Neural crest cell (in vitro differentiated cells): Measurements from ENCODE around the gene UBE2K. TPM values are rescaled to one million over a fixed set of nuclear protein-coding genes. Genes with fewer than 3 reads are reported as not detected.
"Not testable (repeated sequence)": the region's sequence is repeated elsewhere in the genome, so short reads cannot be mapped to it uniquely, and the experiment has no call there.

ENCODE experiments used
- DNase-seq: peaks from one replicate; pipeline ENCODE4 v3.0.0; 2021; ENCODE audit warnings: low read depth, mixed read lengths, low spot score
- H3K27ac Mint-ChIP-seq: one replicate; pipeline ENCODE4 v1.8.0; 2021; ENCODE audit warnings: mild to moderate bottlenecking, mixed read lengths; ENCODE audit not compliant: unreplicated experiment
- H3K27me3 Mint-ChIP-seq: 2 replicates; pipeline ENCODE4 v1.8.0; 2021; ENCODE audit warnings: low read depth, mild to moderate bottlenecking, mixed read lengths
- H3K36me3 Mint-ChIP-seq: 2 replicates; pipeline ENCODE4 v1.8.0; 2021; ENCODE audit warnings: low read depth, mild to moderate bottlenecking, mixed read lengths
- H3K4me1 Mint-ChIP-seq: 2 replicates; pipeline ENCODE4 v1.8.0; 2021; ENCODE audit warnings: mixed read lengths
- H3K4me3 Mint-ChIP-seq: one replicate; pipeline ENCODE4 v1.8.0; 2021; ENCODE audit warnings: mild to moderate bottlenecking, mixed read lengths
- H3K9me3 Mint-ChIP-seq: 2 replicates; pipeline ENCODE4 v1.8.0; 2021; ENCODE audit warnings: mixed read lengths
- CTCF ChIP-seq: fragments of 200-600 bp; sonication (generic); conservative IDR thresholded peaks from 2 replicates; pipeline ENCODE4 v1.5.0; 2021; ENCODE audit warnings: antibody characterized with exemption, mild to moderate bottlenecking
- total RNA-seq: library from RNA; stranded (reverse); gene quantifications from 2 replicates; pipeline ENCODE4 v1.2.1, GENCODE V29; 2021

Gene UBE2K
- total RNA-seq, 1 donor from 2014 or later: 79.3 TPM

GRCh38 chr4:39660757-39661156 lies 37.2 kb upstream of the UBE2K start:
- Mint-ChIP-seq H3K27ac (no peak overlapping the region), H3K4me1 (peaks cover 8% of the 10 kb centered on the region), H3K27me3 (no peaks in the 10 kb centered on the region), H3K9me3 (no peaks in the 10 kb centered on the region), H3K36me3 (no peaks in the 10 kb centered on the region), H3K4me3 (no peak overlapping the region)
- no peak for TF ChIP-seq CTCF
- DNase-seq: no peak

- Mint-ChIP-seq H3K9me3 (no peaks in the 10 kb centered on the region), H3K4me1 (peaks cover 8% of the 10 kb centered on the region), H3K4me3 (no peak overlapping the region), H3K36me3 (no peaks in the 10 kb centered on the region), H3K27ac (no peak overlapping the region), H3K27me3 (no peaks in the 10 kb centered on the region)
- no peak for TF ChIP-seq CTCF
- DNase-seq: no peak
These were observed 35.3 kb upstream of the UBE2K start for GRCh38 chr4:39662683-39663082.

- H3K27me3 Mint-ChIP-seq: no peaks in the 10 kb centered on the region
- H3K9me3 Mint-ChIP-seq: no peaks in the 10 kb centered on the region
- H3K36me3 Mint-ChIP-seq: no peaks in the 10 kb centered on the region
- H3K27ac Mint-ChIP-seq: no peak overlapping the region
- TF ChIP-seq CTCF: no peak
- no peak for DNase-seq
- H3K4me1 Mint-ChIP-seq: peaks cover 8% of the 10 kb centered on the region
- no peak overlapping the region for H3K4me3 Mint-ChIP-seq
These were observed 32.9 kb upstream of the UBE2K start for GRCh38 chr4:39664828-39665731.

- Mint-ChIP-seq H3K4me3 (no peak overlapping the region), H3K9me3 (no peaks in the 10 kb centered on the region)
These were observed 30.2 kb upstream of the UBE2K start for GRCh38 chr4:39667706-39668105.

GRCh38 chr4:39668887-39669286 lies 29.0 kb upstream of the UBE2K start:
- Mint-ChIP-seq H3K36me3 (no peaks in the 10 kb centered on the region), H3K4me1 (peaks cover 8% of the 10 kb centered on the region), H3K27me3 (no peaks in the 10 kb centered on the region), H3K27ac (no peak overlapping the region), H3K4me3 (no peak overlapping the region), H3K9me3 (no peaks in the 10 kb centered on the region)
- no peak for TF ChIP-seq CTCF
- no peak for DNase-seq

More at GRCh38 chr4:39667706-39668105, 30.2 kb upstream of the UBE2K start:
- Mint-ChIP-seq H3K36me3 (no peaks in the 10 kb centered on the region), H3K4me1 (peaks cover 8% of the 10 kb centered on the region), H3K27me3 (no peaks in the 10 kb centered on the region), H3K27ac (peak overlapping the region; percentile 29)
- TF ChIP-seq CTCF: no peak
- no peak for DNase-seq

GRCh38 chr4:39670296-39670695 lies 27.6 kb upstream of the UBE2K start:
- H3K9me3 Mint-ChIP-seq, DNase-seq, H3K36me3 Mint-ChIP-seq, H3K4me1 Mint-ChIP-seq, H3K27me3 Mint-ChIP-seq, H3K27ac Mint-ChIP-seq, H3K4me3 Mint-ChIP-seq: not testable (repeated sequence)

GRCh38 chr4:39675681-39676080 lies 22.3 kb upstream of the UBE2K start:
- H3K36me3 Mint-ChIP-seq, H3K27ac Mint-ChIP-seq, H3K27me3 Mint-ChIP-seq, DNase-seq, H3K4me1 Mint-ChIP-seq, H3K9me3 Mint-ChIP-seq, H3K4me3 Mint-ChIP-seq: not testable (repeated sequence)

- not testable (repeated sequence) for H3K36me3 Mint-ChIP-seq, H3K27me3 Mint-ChIP-seq, DNase-seq, H3K9me3 Mint-ChIP-seq, H3K27ac Mint-ChIP-seq, H3K4me1 Mint-ChIP-seq, H3K4me3 Mint-ChIP-seq
These were observed 16.9 kb upstream of the UBE2K start for GRCh38 chr4:39681003-39681402.
